HepG2 (cell line): ENCODE results near the gene KRT13. TPM values are rescaled to one million over a fixed set of nuclear protein-coding genes. Genes with fewer than 3 reads are reported as not detected.
A peak's percentile ranks its signal among the peaks of the same experiment; 100 is the strongest.

Experiments
- ATAC-seq: fragments of 200-7000 bp; cut with Tn5 transposase; 3 replicates; pipeline ENCODE4 v1.9.1; 2020; ENCODE audit warnings: mild to moderate bottlenecking, moderate library complexity
- BruUV-seq: library from RNA; stranded (reverse); fragments of 400-500 nt; replicated peaks from 2 replicates; lab custom pipeline; 2021; lab: Mats Ljungman, UMichigan
- CTCF ChIA-PET: fragments of 300-600 bp; formaldehyde crosslinking; extraction: SDS; loops from one replicate; lab custom pipeline; 2021; ENCODE audit warnings: low total read pairs, inconsistent platforms, low intra/inter-chr PET ratio; lab: Yijun Ruan, JAX
- POLR2A ChIA-PET: fragments of 350-600 bp; sonication (Branson Sonifier 250); formaldehyde crosslinking; loops from one replicate; lab custom pipeline; 2020; ENCODE audit warnings: antibody characterized with exemption, inconsistent platforms; lab: Yijun Ruan, JAX
- DNase-seq: peaks from one replicate; pipeline ENCODE4 v3.0.0-alpha.2; 2015; ENCODE audit warnings: low spot score
- FAIRE-seq: peaks from 3 replicates; lab custom pipeline; 2011; peaks lifted over from hg19 to GRCh38; lab: Jason Lieb, UNC
- H2AFZ ChIP-seq: one replicate; pipeline ENCODE4 v1.6.1; 2011; ENCODE audit warnings: low read length, inconsistent platforms
- H3K27ac ChIP-seq: fragments of 300-600 bp; 3 replicates; pipeline ENCODE4 v1.8.0; 2011; ENCODE audit warnings: mixed run types, mild to moderate bottlenecking, mixed read lengths, low read length, inconsistent platforms; ENCODE audit not compliant: insufficient read depth; ENCODE audit errors: extremely low read length
- H3K27me3 ChIP-seq, 2 experiments: fragments of 200-600 bp in 1 of 2; 2 replicates in 1 of 2; 3 replicates in 1 of 2; pipeline versions ENCODE4 v1.6.0 to v1.8.0; 2011; ENCODE audit warnings: low read length in 2 of 2, mild to moderate bottlenecking in 2 of 2, moderate library complexity in 2 of 2, inconsistent platforms in 1 of 2; ENCODE audit not compliant: insufficient read depth in 2 of 2, control insufficient read depth in 1 of 2
- H3K36me3 ChIP-seq, 2 experiments: fragments of 200-600 bp in 1 of 2; replicated peaks in 1 of 2; 2 replicates in 1 of 2; 3 replicates in 1 of 2; pipeline versions ENCODE4 v1.5.1 to v1.8.0; 2011; ENCODE audit warnings: low read length in 2 of 2, inconsistent platforms in 1 of 2; ENCODE audit not compliant: insufficient read depth in 2 of 2, control insufficient read depth in 1 of 2
- H3K4me1 ChIP-seq: 2 replicates; pipeline ENCODE4 v1.5.1; 2012; ENCODE audit warnings: low read length, inconsistent platforms; ENCODE audit not compliant: insufficient read depth
- H3K4me2 ChIP-seq: 2 replicates; pipeline ENCODE4 v1.6.0; 2011; ENCODE audit warnings: low read depth, low read length, inconsistent platforms
- H3K4me3 ChIP-seq, 3 experiments: fragments of 200-600 bp in 1 of 3; sonication (generic), shearing (Covaris generic) in 1 of 3; replicated peaks in 1 of 3; 2 replicates each; pipeline ENCODE4 v1.5.1; 2011 to 2016; ENCODE audit warnings: low read length in 3 of 3, inconsistent platforms in 2 of 3, low read depth in 2 of 3, mild to moderate bottlenecking in 2 of 3, control low read depth in 1 of 3, mixed read lengths in 1 of 3; ENCODE audit not compliant: insufficient read depth in 1 of 3
- H3K79me2 ChIP-seq: one replicate; pipeline ENCODE4 v1.6.1; 2011; ENCODE audit warnings: low read length, inconsistent platforms; ENCODE audit not compliant: insufficient read depth
- H3K9ac ChIP-seq: 2 replicates; pipeline ENCODE4 v1.6.0; 2011; ENCODE audit warnings: mild to moderate bottlenecking, low read depth, low read length, inconsistent platforms; ENCODE audit not compliant: insufficient read depth
- H3K9me3 ChIP-seq: 2 replicates; pipeline ENCODE4 v1.5.1; 2012; ENCODE audit warnings: mild to moderate bottlenecking, low read length
- H4K20me1 ChIP-seq: 2 replicates; pipeline ENCODE4 v1.6.0; 2011; ENCODE audit warnings: inconsistent platforms, mild to moderate bottlenecking, low read length, moderate library complexity; ENCODE audit not compliant: insufficient read depth
- FOXA1 ChIP-seq, 2 experiments: fragments of 450-650 bp in 1 of 2; sonication (generic) in 1 of 2; formaldehyde crosslinking in 1 of 2; IDR thresholded peaks; 2 replicates each; pipeline versions ENCODE4 v1.4.0 to v1.6.1; 2016 to 2020; ENCODE audit warnings: missing genetic modification reagents in 1 of 2
- FOXA3 ChIP-seq: IDR thresholded peaks from 2 replicates; pipeline ENCODE4 v1.6.1; 2016; ENCODE audit warnings: missing genetic modification reagents, missing compliant biosample characterization
- FOXO1 ChIP-seq: sonication (generic); formaldehyde crosslinking; IDR thresholded peaks from 2 replicates; pipeline ENCODE4 v1.4.0; 2020; ENCODE audit warnings: missing genetic modification reagents
- FOXP1 ChIP-seq, 2 experiments: fragments of 450-650 bp in 1 of 2; IDR thresholded peaks; 2 replicates each; pipeline ENCODE4 v1.6.1; 2017 to 2018; ENCODE audit warnings: antibody characterized with exemption in 1 of 2
- PHB2 ChIP-seq: fragments of 450-650 bp; IDR thresholded peaks from 2 replicates; pipeline ENCODE4 v1.6.1; 2018; ENCODE audit not compliant: partially characterized antibody
- RXRB ChIP-seq: IDR thresholded peaks from 2 replicates; pipeline ENCODE4 v1.6.1; 2016; ENCODE audit warnings: borderline replicate concordance, missing genetic modification reagents, missing compliant biosample characterization
- SMAD3 ChIP-seq: sonication (generic); formaldehyde crosslinking; IDR thresholded peaks from 2 replicates; pipeline ENCODE4 v1.4.0; 2020; ENCODE audit warnings: missing genetic modification reagents
- SOX13 ChIP-seq, 3 experiments: fragments of 450-650 bp in 1 of 3; sonication (generic) in 1 of 3; formaldehyde crosslinking in 1 of 3; IDR thresholded peaks in 2 of 3; conservative IDR thresholded peaks in 1 of 3; 2 replicates each; pipeline versions ENCODE4 v1.5.0 to v1.6.1; 2016 to 2020; ENCODE audit warnings: antibody characterized with exemption in 1 of 3, mild to moderate bottlenecking in 1 of 3, missing compliant biosample characterization in 1 of 3, missing genetic modification reagents in 1 of 3, moderate library complexity in 1 of 3
- TGIF2 ChIP-seq: IDR thresholded peaks from 2 replicates; pipeline ENCODE4 v1.6.1; 2016; ENCODE audit warnings: control low read depth, missing compliant biosample characterization
- TRIM24 ChIP-seq: sonication (generic); formaldehyde crosslinking; IDR thresholded peaks from 2 replicates; pipeline ENCODE4 v1.8.0; 2022; ENCODE audit warnings: mild to moderate bottlenecking, missing genetic modification reagents
- ZNF230 ChIP-seq: sonication (generic); formaldehyde crosslinking; IDR thresholded peaks from 2 replicates; pipeline ENCODE4 v1.4.0; 2020; ENCODE audit warnings: mild to moderate bottlenecking, missing genetic modification reagents
- ZNF331 ChIP-seq: sonication (generic); formaldehyde crosslinking; IDR thresholded peaks from 2 replicates; pipeline ENCODE4 v1.4.0; 2020; ENCODE audit warnings: missing genetic modification reagents
- ZNF607 ChIP-seq: sonication (generic); formaldehyde crosslinking; IDR thresholded peaks from 2 replicates; pipeline ENCODE4 v1.5.1; 2020; ENCODE audit warnings: missing genetic modification reagents, mild to moderate bottlenecking, borderline replicate concordance
- ZSCAN29 ChIP-seq: sonication (generic); formaldehyde crosslinking; conservative IDR thresholded peaks from 2 replicates; pipeline ENCODE4 v1.4.0; 2020; ENCODE audit warnings: mild to moderate bottlenecking, missing genetic modification reagents
- WGBS: methylation state at CpG from one replicate; pipeline ENCODE4 v1.1.6; 2017; ENCODE audit warnings: low lambda C conversion rate; 5-methylcytosine and 5-hydroxymethylcytosine counted together
- in situ Hi-C: cut with HindIII; loops from 2 replicates; pipeline ENCODE4 v1.10.0; 2017; ENCODE audit warnings: low pct_unique_long_range_greater_than_20kb; ENCODE audit not compliant: extremely low pct_ligation_motif_present
- intact Hi-C: fragments of 100-400 bp; cut with micrococcal nuclease; formaldehyde crosslinking; loops from one replicate; pipeline ENCODE4 v1.10.0; 2022; ENCODE audit not compliant: unreplicated experiment
- polyA plus RNA-seq, 8 experiments: library from polyadenylated mRNA; depleted of rRNA in 3 of 8; stranded (reverse) in 7 of 8; unstranded in 1 of 8; fragments of >200 nt; fragmentation: Illumina TruSeq in 4 of 8; extraction: Trizol in 4 of 8; gene quantifications; 2 replicates each; pipeline versions ENCODE4 v1.2.1 to v1.2.3, GENCODE V29; 2011 to 2016; ENCODE audit warnings: low read depth in 4 of 8, missing spikeins in 1 of 8, mixed read lengths in 1 of 8; ENCODE audit not compliant: insufficient read depth in 1 of 8
- total RNA-seq, 5 experiments: library from RNA; depleted of rRNA; stranded (reverse); fragments of >200 nt; fragmentation: Illumina TruSeq; extraction: Trizol; gene quantifications; 2 replicates each; pipeline ENCODE4 v1.2.3, GENCODE V29; 2016; ENCODE audit warnings: low read depth in 1 of 5
- TF ChIP-seq, protein P1 (sequence below): sonication (generic); formaldehyde crosslinking; IDR thresholded peaks from 2 replicates; pipeline ENCODE4 v1.8.0; 2022; ENCODE audit warnings: mild to moderate bottlenecking, missing genetic modification reagents; ENCODE audit not compliant: insufficient replicate concordance
- TF ChIP-seq, protein P2 (sequence below): sonication (generic); formaldehyde crosslinking; IDR thresholded peaks from 2 replicates; pipeline ENCODE4 v1.8.1; 2023; ENCODE audit warnings: missing genetic modification reagents, mild to moderate bottlenecking, borderline replicate concordance
- TF ChIP-seq, protein P3 (sequence below): sonication (generic); formaldehyde crosslinking; IDR thresholded peaks from 2 replicates; pipeline ENCODE4 v1.5.0; 2020; ENCODE audit warnings: missing genetic modification reagents

KRT13 gene
- total and polyA plus RNA-seq, 2 of the 13 experiments (the other 11 are each of a cell fraction or from before 2014, with no cell fraction given) = not detected

DNA sequence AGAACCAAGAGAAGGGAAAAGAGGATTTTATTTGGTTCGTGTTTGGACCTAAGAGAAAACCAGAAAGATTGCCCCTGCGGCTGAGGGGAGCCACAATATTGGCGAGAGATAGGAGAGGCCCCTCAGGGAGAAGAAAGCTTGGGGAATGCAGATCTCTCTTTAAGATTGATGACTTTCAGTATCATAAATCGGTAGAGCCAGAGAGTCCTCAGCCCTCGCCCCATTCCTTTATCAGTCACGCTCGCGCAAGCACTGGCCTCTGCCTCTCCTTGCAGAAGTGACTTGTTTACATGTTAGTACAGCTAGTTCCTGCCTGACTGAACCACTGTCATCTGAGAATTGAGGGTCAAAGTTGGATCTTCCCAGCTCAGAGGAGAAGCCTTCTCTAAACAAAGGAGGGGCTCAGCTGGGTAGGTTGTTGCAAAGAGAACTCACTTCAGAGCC lies 44.2 kb upstream of the KRT13 start:
- H3K27me3 ChIP-seq = peaks cover 4 to 28% of the 10 kb centered on the region in 2 experiments; a peak in 4 of 5 replicates
- H2AFZ ChIP-seq = peak overlapping the region; percentile 0
- POLR2A ChIA-PET = interaction anchor here (0.7 to 3.3 kb wide), 7 partner anchors 10 to 139 kb away, joined by 3 to 26 read pairs (median 4); partner anchors contain the start of genes EIF1 and KRT19
- H3K9ac ChIP-seq = no peak overlapping the region
- H4K20me1 ChIP-seq = no peaks in the 10 kb centered on the region
- no peaks in the 10 kb centered on the region for H3K36me3 ChIP-seq
- H3K9me3 ChIP-seq = no peaks in the 10 kb centered on the region
- DNase-seq (no peak), FAIRE-seq (no peak), ATAC-seq (peak; percentile 14; the same call in 2 of the 3 replicates)
- peak overlapping the region in 1 of 3 experiments; percentile 67; a peak in 1 of 6 replicates for H3K4me3 ChIP-seq
- WGBS = 27% methylated on average over 8 of the region's 8 CpGs
- no TSS peak for BruUV-seq
- peak overlapping the region; percentile 93 for H3K4me2 ChIP-seq
- no peak overlapping the region for H3K27ac ChIP-seq
- in situ Hi-C loops = loop anchor here (5.0 kb wide), 2 partner anchors 62 to 113 kb away; partner anchors contain the start of gene KRT36
- intact Hi-C loops = loop anchor here (1.0 kb wide), 2 partner anchors 99 to 113 kb away; no protein-coding TSS in a partner anchor
- peaks cover 42% of the 10 kb centered on the region for H3K4me1 ChIP-seq
- CTCF ChIA-PET = interaction anchor here (0.7 to 6.3 kb wide), 13 partner anchors 15 to 746 kb away, joined by 3 to 84 read pairs (median 11); partner anchors contain the start of gene KRT19
- no peaks in the 10 kb centered on the region for H3K79me2 ChIP-seq
- TF ChIP-seq, protein P1, sequence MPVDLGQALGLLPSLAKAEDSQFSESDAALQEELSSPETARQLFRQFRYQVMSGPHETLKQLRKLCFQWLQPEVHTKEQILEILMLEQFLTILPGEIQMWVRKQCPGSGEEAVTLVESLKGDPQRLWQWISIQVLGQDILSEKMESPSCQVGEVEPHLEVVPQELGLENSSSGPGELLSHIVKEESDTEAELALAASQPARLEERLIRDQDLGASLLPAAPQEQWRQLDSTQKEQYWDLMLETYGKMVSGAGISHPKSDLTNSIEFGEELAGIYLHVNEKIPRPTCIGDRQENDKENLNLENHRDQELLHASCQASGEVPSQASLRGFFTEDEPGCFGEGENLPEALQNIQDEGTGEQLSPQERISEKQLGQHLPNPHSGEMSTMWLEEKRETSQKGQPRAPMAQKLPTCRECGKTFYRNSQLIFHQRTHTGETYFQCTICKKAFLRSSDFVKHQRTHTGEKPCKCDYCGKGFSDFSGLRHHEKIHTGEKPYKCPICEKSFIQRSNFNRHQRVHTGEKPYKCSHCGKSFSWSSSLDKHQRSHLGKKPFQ (CRISPR knock-in tag) = peak; percentile 16
- no peak for TF ChIP-seq PHB2
- TF ChIP-seq, protein P2, sequence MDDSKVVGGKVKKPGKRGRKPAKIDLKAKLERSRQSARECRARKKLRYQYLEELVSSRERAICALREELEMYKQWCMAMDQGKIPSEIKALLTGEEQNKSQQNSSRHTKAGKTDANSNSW (CRISPR knock-in tag) = no peak
- no peak for TF ChIP-seq ZNF607
- TF ChIP-seq TGIF2 (CRISPR knock-in tag) = no peak
- peak; percentile 22; the same call in 1 of the 2 replicates for TF ChIP-seq RXRB (CRISPR knock-in tag)
- TF ChIP-seq, protein P3, sequence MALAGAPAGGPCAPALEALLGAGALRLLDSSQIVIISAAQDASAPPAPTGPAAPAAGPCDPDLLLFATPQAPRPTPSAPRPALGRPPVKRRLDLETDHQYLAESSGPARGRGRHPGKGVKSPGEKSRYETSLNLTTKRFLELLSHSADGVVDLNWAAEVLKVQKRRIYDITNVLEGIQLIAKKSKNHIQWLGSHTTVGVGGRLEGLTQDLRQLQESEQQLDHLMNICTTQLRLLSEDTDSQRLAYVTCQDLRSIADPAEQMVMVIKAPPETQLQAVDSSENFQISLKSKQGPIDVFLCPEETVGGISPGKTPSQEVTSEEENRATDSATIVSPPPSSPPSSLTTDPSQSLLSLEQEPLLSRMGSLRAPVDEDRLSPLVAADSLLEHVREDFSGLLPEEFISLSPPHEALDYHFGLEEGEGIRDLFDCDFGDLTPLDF (CRISPR knock-in tag) = 0 out of 2 replicates have a peak, but pooled peaks have one; percentile 5
- TF ChIP-seq ZSCAN29 = 0 out of 2 replicates have a peak, but pooled peaks have one; percentile 3
- TF ChIP-seq FOXO1 (CRISPR knock-in tag) = peak; percentile 47; the same call in 1 of the 2 replicates
- TF ChIP-seq SMAD3 (CRISPR knock-in tag) = 0 out of 2 replicates have a peak, but pooled peaks have one; percentile 7
- peak; percentile 99 for TF ChIP-seq ZNF331 (CRISPR knock-in tag)
- no peak for TF ChIP-seq SOX13 (IDR thresholded peaks at IDR 0.05)
- peak in 1 of 2 experiments; percentile 13; a peak in 1 of 4 replicates for TF ChIP-seq SOX13 (CRISPR knock-in tag; conservative IDR thresholded peaks at IDR 0.05 in 1 of 2, IDR thresholded peaks at IDR 0.05 in 1 of 2)
- TF ChIP-seq ZNF230 = 0 out of 2 replicates have a peak, but pooled peaks have one; percentile 5
- no peak for TF ChIP-seq FOXP1 (IDR thresholded peaks at IDR 0.05)
- peak; percentile 30; the same call in 1 of the 2 replicates for TF ChIP-seq FOXP1 (CRISPR knock-in tag; IDR thresholded peaks at IDR 0.05)
- TF ChIP-seq TRIM24 (CRISPR knock-in tag) = 0 out of 2 replicates have a peak, but pooled peaks have one; percentile 32
- TF ChIP-seq FOXA3 (CRISPR knock-in tag) = peak; percentile 40; the same call in 1 of the 2 replicates
- no peak for TF ChIP-seq FOXA1 (IDR thresholded peaks at IDR 0.05)
- TF ChIP-seq FOXA1 (CRISPR knock-in tag; IDR thresholded peaks at IDR 0.05) = 0 out of 2 replicates have a peak, but pooled peaks have one; percentile 35
